SK-N-SH treated with all-trans-retinoic acid at 6 μM for 48 hours (cell line): Measurements from ENCODE around the gene CCDC106.

Source experiments
- ATAC-seq: fragments of 200-7000 bp; cut with Tn5 transposase; 3 replicates; pipeline ENCODE4 v1.9.1; 2020; ENCODE audit warnings: mild to moderate bottlenecking, moderate library complexity
- ARNTL ChIP-seq: fragments of 450-650 bp; formaldehyde crosslinking; IDR thresholded peaks from 2 replicates; pipeline ENCODE4 v1.5.0; 2020; ENCODE audit warnings: low read depth, mild to moderate bottlenecking, moderate library complexity, borderline replicate concordance
- BACH2 ChIP-seq: fragments of 250-450 bp; sonication (Bioruptor Pico); IDR thresholded peaks from 2 replicates; pipeline ENCODE4 v1.9.0; 2021; ENCODE audit warnings: mild to moderate bottlenecking, borderline replicate concordance
- CSRNP3 ChIP-seq: fragments of 250-450 bp; sonication (Bioruptor Pico); IDR thresholded peaks from 2 replicates; pipeline ENCODE4 v1.5.1; 2021; ENCODE audit warnings: mild to moderate bottlenecking, moderate library complexity
- ESRRG ChIP-seq: fragments of 250-450 bp; sonication (Bioruptor Pico); IDR thresholded peaks from 2 replicates; pipeline ENCODE4 v1.6.1; 2021; ENCODE audit warnings: mild to moderate bottlenecking
- ISL1 ChIP-seq: fragments of 250-450 bp; sonication (Bioruptor Pico); IDR thresholded peaks from 2 replicates; pipeline ENCODE4 v2.1.2; 2022; ENCODE audit warnings: mild to moderate bottlenecking, moderate library complexity
- OSR1 ChIP-seq: fragments of 250-450 bp; sonication (Bioruptor Pico); IDR thresholded peaks from 2 replicates; pipeline ENCODE4 v1.8.0; 2022; ENCODE audit warnings: moderate library complexity, mild to moderate bottlenecking, inconsistent platforms
- PPARA ChIP-seq: fragments of 250-450 bp; sonication (Bioruptor Pico); IDR thresholded peaks from 2 replicates; pipeline ENCODE4 v1.5.0; 2020; ENCODE audit warnings: mild to moderate bottlenecking, borderline replicate concordance
- RARB ChIP-seq: fragments of 250-450 bp; sonication (Bioruptor Pico); IDR thresholded peaks from 2 replicates; pipeline ENCODE4 v1.8.0; 2021; ENCODE audit warnings: mild to moderate bottlenecking, moderate library complexity
- SNAI2 ChIP-seq: fragments of 250-450 bp; sonication (Bioruptor Pico); IDR thresholded peaks from 2 replicates; pipeline ENCODE4 v1.5.0; 2020; ENCODE audit warnings: mild to moderate bottlenecking, moderate library complexity
- TCF4 ChIP-seq: fragments of 250-450 bp; sonication (Bioruptor Pico); IDR thresholded peaks from 2 replicates; pipeline ENCODE4 v1.8.0; 2021; ENCODE audit warnings: mild to moderate bottlenecking, moderate library complexity, borderline replicate concordance
- TOX ChIP-seq: fragments of 250-450 bp; sonication (Bioruptor Pico); IDR thresholded peaks from 2 replicates; pipeline ENCODE4 v1.8.0; 2021; ENCODE audit warnings: mild to moderate bottlenecking, moderate library complexity, borderline replicate concordance
- TSHZ2 ChIP-seq: fragments of 250-450 bp; sonication (Bioruptor Pico); IDR thresholded peaks from 2 replicates; pipeline ENCODE4 v1.5.0; 2020; ENCODE audit warnings: mild to moderate bottlenecking, moderate library complexity
- ZC3H10 ChIP-seq: fragments of 250-450 bp; sonication (Bioruptor Pico); IDR thresholded peaks from 2 replicates; pipeline ENCODE4 v1.5.1; 2021; ENCODE audit warnings: mild to moderate bottlenecking, moderate library complexity
- ZFP30 ChIP-seq: fragments of 450-650 bp; formaldehyde crosslinking; IDR thresholded peaks from 2 replicates; pipeline ENCODE4 v1.5.0; 2022; ENCODE audit warnings: mild to moderate bottlenecking, moderate library complexity
- ZNF565 ChIP-seq: fragments of 450-650 bp; formaldehyde crosslinking; conservative IDR thresholded peaks from 2 replicates; pipeline ENCODE4 v1.5.0; 2020; ENCODE audit warnings: low read depth, mild to moderate bottlenecking, moderate library complexity
- ZNF70 ChIP-seq: fragments of 450-650 bp; formaldehyde crosslinking; IDR thresholded peaks from 2 replicates; pipeline ENCODE4 v1.5.0; 2020; ENCODE audit warnings: mild to moderate bottlenecking, moderate library complexity
- ZNF8 ChIP-seq: fragments of 450-650 bp; formaldehyde crosslinking; IDR thresholded peaks from 2 replicates; pipeline ENCODE4 v1.5.0; 2020; ENCODE audit warnings: mild to moderate bottlenecking, moderate library complexity
- TF ChIP-seq, protein P1 (sequence below): fragments of 250-450 bp; sonication (Bioruptor Pico); IDR thresholded peaks from 2 replicates; pipeline ENCODE4 v1.8.0; 2020; ENCODE audit warnings: mild to moderate bottlenecking, moderate library complexity, borderline replicate concordance
- TF ChIP-seq, protein P2 (sequence below): fragments of 250-450 bp; sonication (Bioruptor Pico); IDR thresholded peaks from 2 replicates; pipeline ENCODE4 v1.5.1; 2020; ENCODE audit warnings: low read depth, mild to moderate bottlenecking, moderate library complexity
- TF ChIP-seq, protein P3 (sequence below): fragments of 250-450 bp; sonication (Bioruptor Pico); IDR thresholded peaks from 2 replicates; pipeline ENCODE4 v1.8.0; 2021; ENCODE audit warnings: low read depth, mild to moderate bottlenecking, moderate library complexity, borderline replicate concordance

CCDC106 gene

DNA sequence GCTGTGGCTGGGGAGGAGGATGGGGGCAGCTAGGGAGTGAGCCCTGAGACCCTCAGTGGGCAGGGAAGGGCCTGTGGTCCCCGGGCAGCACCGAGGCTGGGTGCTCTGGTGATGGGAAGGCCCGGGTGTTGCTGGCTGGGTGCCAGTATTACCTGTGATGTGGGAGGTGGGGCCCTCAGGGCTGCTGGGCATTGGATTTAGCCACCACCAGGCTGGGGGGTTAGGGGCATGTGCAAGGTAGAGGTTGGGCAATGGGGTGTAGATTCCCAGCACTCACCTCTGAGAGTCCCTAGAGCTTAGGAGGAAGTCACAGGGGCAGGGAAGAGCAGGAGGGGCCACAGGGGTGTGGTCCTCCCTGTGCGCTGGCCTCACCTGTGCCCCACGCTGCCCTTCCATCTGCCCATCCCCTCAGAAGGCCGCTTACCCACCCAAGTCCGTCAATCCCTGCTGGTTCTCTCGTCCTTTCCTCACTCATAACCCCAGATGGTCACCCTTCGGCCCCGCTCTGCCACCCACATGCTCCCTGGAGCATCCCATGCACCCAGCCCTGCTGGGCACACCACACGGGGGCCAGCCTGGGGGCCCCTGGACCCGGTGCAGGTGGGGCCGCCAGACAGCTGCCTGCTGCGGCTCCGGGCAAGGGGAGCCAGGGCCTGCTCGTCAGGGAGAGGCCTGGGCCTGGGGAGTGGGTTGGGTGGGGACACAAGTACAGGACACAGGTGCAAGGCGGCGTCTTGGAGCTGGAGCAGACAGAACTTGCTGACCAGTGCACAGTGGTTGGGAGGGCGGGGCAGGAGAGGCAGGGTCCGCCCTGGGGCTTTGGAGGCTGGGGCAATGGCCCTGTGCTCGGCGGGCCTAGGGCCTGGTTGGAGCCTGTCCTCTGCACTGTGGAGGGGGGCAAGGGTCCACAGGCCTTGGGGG is 39.5 kb downstream of the CCDC106 start:
- TF ChIP-seq ARNTL (CRISPR knock-in tag), result no peak
- no peak for TF ChIP-seq CSRNP3 (CRISPR knock-in tag)
- TF ChIP-seq TSHZ2 (CRISPR knock-in tag), result no peak
- TF ChIP-seq TOX (CRISPR knock-in tag), result no peak
- TF ChIP-seq RARB (CRISPR knock-in tag), result no peak
- no peak for TF ChIP-seq ZNF8
- TF ChIP-seq, protein P1, sequence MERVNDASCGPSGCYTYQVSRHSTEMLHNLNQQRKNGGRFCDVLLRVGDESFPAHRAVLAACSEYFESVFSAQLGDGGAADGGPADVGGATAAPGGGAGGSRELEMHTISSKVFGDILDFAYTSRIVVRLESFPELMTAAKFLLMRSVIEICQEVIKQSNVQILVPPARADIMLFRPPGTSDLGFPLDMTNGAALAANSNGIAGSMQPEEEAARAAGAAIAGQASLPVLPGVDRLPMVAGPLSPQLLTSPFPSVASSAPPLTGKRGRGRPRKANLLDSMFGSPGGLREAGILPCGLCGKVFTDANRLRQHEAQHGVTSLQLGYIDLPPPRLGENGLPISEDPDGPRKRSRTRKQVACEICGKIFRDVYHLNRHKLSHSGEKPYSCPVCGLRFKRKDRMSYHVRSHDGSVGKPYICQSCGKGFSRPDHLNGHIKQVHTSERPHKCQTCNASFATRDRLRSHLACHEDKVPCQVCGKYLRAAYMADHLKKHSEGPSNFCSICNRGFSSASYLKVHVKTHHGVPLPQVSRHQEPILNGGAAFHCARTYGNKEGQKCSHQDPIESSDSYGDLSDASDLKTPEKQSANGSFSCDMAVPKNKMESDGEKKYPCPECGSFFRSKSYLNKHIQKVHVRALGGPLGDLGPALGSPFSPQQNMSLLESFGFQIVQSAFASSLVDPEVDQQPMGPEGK, result no peak
- TF ChIP-seq ZNF565 (CRISPR knock-in tag), result no peak
- TF ChIP-seq, protein P2, sequence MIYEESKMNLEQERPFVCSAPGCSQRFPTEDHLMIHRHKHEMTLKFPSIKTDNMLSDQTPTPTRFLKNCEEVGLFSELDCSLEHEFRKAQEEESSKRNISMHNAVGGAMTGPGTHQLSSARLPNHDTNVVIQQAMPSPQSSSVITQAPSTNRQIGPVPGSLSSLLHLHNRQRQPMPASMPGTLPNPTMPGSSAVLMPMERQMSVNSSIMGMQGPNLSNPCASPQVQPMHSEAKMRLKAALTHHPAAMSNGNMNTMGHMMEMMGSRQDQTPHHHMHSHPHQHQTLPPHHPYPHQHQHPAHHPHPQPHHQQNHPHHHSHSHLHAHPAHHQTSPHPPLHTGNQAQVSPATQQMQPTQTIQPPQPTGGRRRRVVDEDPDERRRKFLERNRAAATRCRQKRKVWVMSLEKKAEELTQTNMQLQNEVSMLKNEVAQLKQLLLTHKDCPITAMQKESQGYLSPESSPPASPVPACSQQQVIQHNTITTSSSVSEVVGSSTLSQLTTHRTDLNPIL (CRISPR knock-in tag), result no peak
- TF ChIP-seq OSR1 (CRISPR knock-in tag), result no peak
- TF ChIP-seq ZFP30 (CRISPR knock-in tag), result no peak
- TF ChIP-seq BACH2 (CRISPR knock-in tag), result no peak
- no peak for TF ChIP-seq SNAI2 (CRISPR knock-in tag)
- no peak for TF ChIP-seq ISL1 (CRISPR knock-in tag)
- TF ChIP-seq ZNF70 (CRISPR knock-in tag), result no peak
- no peak for TF ChIP-seq ZC3H10 (CRISPR knock-in tag)
- TF ChIP-seq PPARA (CRISPR knock-in tag), result no peak
- TF ChIP-seq, protein P3, sequence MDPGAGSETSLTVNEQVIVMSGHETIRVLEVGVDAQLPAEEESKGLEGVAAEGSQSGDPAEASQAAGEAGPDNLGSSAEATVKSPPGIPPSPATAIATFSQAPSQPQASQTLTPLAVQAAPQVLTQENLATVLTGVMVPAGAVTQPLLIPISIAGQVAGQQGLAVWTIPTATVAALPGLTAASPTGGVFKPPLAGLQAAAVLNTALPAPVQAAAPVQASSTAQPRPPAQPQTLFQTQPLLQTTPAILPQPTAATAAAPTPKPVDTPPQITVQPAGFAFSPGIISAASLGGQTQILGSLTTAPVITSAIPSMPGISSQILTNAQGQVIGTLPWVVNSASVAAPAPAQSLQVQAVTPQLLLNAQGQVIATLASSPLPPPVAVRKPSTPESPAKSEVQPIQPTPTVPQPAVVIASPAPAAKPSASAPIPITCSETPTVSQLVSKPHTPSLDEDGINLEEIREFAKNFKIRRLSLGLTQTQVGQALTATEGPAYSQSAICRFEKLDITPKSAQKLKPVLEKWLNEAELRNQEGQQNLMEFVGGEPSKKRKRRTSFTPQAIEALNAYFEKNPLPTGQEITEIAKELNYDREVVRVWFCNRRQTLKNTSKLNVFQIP, result no peak
- TF ChIP-seq ESRRG (CRISPR knock-in tag), result no peak
- no peak for TF ChIP-seq TCF4
- TF ChIP-seq, all 23 proteins: peak for 0

GRCh38 chr19:55688422-55689218 is 40.6 kb downstream of the CCDC106 start:
- ATAC-seq, result no peak

More for the DNA sequence above, 39.5 kb downstream of the CCDC106 start:
- no peak for ATAC-seq

More at GRCh38 chr19:55688422-55689218, 40.6 kb downstream of the CCDC106 start:
- no peak for TF ChIP-seq ESRRG (CRISPR knock-in tag)
